Fibroblast of pulmonary artery (primary cell): Measurements from ENCODE around the gene KRTAP5-10.

Source experiments
- DNase-seq: peaks from one replicate; pipeline ENCODE4 v3.0.0-alpha.2; 2010; ENCODE audit warnings: low read depth
- H3K4me3 ChIP-seq: replicated peaks from 2 replicates; pipeline ENCODE4 v1.5.1; 2011; ENCODE audit warnings: low read depth, mild to moderate bottlenecking, control low read depth, low read length, moderate library complexity
- TF ChIP-seq, protein P1 (sequence below): IDR thresholded peaks from 2 replicates; pipeline ENCODE4 v1.5.1; 2011; ENCODE audit warnings: mild to moderate bottlenecking, control low read depth, low read length, inconsistent platforms; ENCODE audit errors: missing control alignments

KRTAP5-10 gene

DNA sequence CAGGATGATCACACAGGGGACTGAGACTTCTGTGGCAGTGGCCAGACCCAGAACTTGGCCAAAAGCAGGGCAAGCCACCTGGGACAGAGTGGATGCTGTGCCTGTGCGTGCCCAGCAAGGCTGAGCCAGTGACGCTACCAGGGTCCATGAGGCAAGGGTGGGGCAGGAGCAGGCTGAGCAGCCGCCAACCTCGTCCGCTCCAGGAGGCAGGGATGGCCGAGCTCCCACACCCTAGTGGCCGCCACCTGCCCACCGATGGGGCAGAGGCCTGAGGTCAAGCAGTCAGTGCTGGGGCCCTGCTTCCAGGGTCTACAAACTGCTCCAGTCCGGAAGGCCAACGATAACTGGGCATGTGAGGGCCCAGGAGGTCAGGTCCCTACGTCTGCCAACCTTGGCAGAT, 9.9 kb upstream of the KRTAP5-10 start:
- DNase-seq, result no peak
- TF ChIP-seq, protein P1, sequence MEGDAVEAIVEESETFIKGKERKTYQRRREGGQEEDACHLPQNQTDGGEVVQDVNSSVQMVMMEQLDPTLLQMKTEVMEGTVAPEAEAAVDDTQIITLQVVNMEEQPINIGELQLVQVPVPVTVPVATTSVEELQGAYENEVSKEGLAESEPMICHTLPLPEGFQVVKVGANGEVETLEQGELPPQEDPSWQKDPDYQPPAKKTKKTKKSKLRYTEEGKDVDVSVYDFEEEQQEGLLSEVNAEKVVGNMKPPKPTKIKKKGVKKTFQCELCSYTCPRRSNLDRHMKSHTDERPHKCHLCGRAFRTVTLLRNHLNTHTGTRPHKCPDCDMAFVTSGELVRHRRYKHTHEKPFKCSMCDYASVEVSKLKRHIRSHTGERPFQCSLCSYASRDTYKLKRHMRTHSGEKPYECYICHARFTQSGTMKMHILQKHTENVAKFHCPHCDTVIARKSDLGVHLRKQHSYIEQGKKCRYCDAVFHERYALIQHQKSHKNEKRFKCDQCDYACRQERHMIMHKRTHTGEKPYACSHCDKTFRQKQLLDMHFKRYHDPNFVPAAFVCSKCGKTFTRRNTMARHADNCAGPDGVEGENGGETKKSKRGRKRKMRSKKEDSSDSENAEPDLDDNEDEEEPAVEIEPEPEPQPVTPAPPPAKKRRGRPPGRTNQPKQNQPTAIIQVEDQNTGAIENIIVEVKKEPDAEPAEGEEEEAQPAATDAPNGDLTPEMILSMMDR, result no peak
- H3K4me3 ChIP-seq, result no peak overlapping the region

- H3K4me3 ChIP-seq, result no peak overlapping the region
- no peak for DNase-seq
- TF ChIP-seq, protein P1, result no peak
Observed at GRCh38 chr11:71556018-71556417, 9.3 kb upstream of the KRTAP5-10 start.

- H3K4me3 ChIP-seq, result no peak overlapping the region
Observed at GRCh38 chr11:71557257-71557656, 8.1 kb upstream of the KRTAP5-10 start.

DNA sequence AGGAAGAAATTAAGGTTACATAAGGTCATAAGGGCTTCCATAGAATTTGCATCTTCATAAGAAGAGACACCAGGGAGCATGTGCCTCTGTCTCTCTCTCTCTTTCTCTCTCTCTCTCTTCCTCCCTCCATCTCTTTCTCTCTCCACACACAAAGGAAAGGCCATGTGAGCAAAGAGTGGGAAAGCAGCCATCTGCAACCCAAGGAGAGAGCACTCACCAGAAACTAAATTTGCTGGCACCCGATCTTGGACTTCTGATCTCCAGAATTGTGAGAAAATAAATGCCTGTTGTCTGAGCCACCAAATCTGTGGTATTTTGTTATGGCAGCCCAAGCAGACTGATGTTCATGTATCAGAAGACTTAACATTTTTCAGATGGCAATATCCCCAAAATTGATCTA, 6.4 kb upstream of the KRTAP5-10 start:
- TF ChIP-seq, protein P1, result no peak
- DNase-seq, result no peak
- H3K4me3 ChIP-seq, result no peak overlapping the region

More at GRCh38 chr11:71557257-71557656, 8.1 kb upstream of the KRTAP5-10 start:
- DNase-seq, result no peak
- TF ChIP-seq, protein P1, result no peak

DNA sequence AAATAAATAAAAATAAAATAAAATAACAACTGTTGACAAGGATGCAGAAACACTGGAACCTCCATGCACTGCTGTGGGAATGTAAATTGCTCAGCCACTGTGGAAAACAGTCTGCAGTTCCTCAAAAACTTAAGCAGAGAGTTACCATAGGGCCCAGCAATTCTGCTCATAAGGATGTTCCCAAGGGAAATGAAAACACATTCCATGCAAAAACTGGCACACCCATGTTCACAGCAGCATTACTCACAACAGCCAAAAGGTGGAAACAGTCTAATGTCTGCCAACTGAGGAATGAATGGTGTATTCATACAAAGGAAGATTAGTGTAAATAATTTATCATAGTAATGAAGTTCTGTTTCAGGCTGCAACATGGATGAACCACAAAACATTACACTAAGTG, 3.2 kb upstream of the KRTAP5-10 start:
- TF ChIP-seq, protein P1, result no peak
- no peak for DNase-seq
- no peak overlapping the region for H3K4me3 ChIP-seq

- no peak overlapping the region for H3K4me3 ChIP-seq
- peak; percentile 55 for DNase-seq
- TF ChIP-seq, protein P1, result peak; percentile 50
Observed at GRCh38 chr11:71563406-71563805, 2.0 kb upstream of the KRTAP5-10 start.

DNA sequence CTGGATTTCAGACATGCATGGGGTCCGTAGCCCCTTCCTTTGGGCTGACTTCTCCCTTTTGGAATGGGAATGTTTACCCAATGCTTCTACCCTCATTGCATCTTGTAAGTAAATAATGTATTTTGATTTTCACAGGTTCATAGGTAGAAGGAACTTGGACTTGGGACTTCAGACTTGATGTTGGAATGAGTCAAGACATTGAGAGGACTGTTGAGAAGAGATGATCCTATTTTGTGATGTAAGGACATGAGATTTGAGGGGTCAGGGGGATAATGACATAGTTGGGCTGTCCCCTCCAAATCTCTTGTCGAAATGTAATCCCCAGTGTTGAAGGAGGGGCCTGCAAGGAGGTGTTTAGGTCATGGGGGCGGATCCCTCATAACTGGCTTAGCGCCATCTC, 933 bp upstream of the KRTAP5-10 start:
- DNase-seq, result no peak
- H3K4me3 ChIP-seq, result no peak overlapping the region
- TF ChIP-seq, protein P1, result no peak
